BJ (cell line): ENCODE results near the gene RAI1. TPM values are rescaled to one million over a fixed set of nuclear protein-coding genes. Genes with fewer than 3 reads are reported as not detected.

Experiments used
- CTCF ChIA-PET: fragments of 350-600 bp; formaldehyde crosslinking; extraction: SDS; loops from one replicate; lab custom pipeline; 2021; ENCODE audit warnings: antibody characterized with exemption, inconsistent platforms; lab: Yijun Ruan, JAX
- POLR2A ChIA-PET: fragments of 300-600 bp; sonication (Branson Sonifier 250); formaldehyde crosslinking; extraction: SDS; loops from one replicate; lab custom pipeline; 2021; ENCODE audit warnings: antibody characterized with exemption; lab: Charles Lee
- DNase-seq: peaks from one replicate; pipeline ENCODE4 v3.0.0-alpha.2; 2011; ENCODE audit warnings: low read depth
- H3K27me3 ChIP-seq: 2 replicates; pipeline ENCODE4 v1.6.0; 2011; ENCODE audit warnings: low read length; ENCODE audit not compliant: control insufficient read depth, insufficient read depth
- H3K36me3 ChIP-seq: 2 replicates; pipeline ENCODE4 v1.5.1; 2011; ENCODE audit warnings: low read length; ENCODE audit not compliant: control insufficient read depth, insufficient read depth
- H3K4me3 ChIP-seq: 2 replicates; pipeline ENCODE4 v1.5.1; 2011; ENCODE audit warnings: low read depth, mild to moderate bottlenecking, control low read depth, low read length
- polyA plus RNA-seq: library from polyadenylated mRNA; depleted of rRNA; stranded (reverse); fragments of >200 nt; gene quantifications from 2 replicates; pipeline ENCODE4 v1.2.3, GENCODE V29; 2011
- TF ChIP-seq, protein P1 (sequence below): IDR thresholded peaks from 2 replicates; pipeline ENCODE4 v1.5.1; 2011; ENCODE audit warnings: low read depth, mild to moderate bottlenecking, control low read depth, inconsistent platforms, low read length, moderate library complexity; ENCODE audit not compliant: insufficient read depth

Gene RAI1
- polyA plus RNA-seq, 1 experiment = 2.4 TPM

DNA sequence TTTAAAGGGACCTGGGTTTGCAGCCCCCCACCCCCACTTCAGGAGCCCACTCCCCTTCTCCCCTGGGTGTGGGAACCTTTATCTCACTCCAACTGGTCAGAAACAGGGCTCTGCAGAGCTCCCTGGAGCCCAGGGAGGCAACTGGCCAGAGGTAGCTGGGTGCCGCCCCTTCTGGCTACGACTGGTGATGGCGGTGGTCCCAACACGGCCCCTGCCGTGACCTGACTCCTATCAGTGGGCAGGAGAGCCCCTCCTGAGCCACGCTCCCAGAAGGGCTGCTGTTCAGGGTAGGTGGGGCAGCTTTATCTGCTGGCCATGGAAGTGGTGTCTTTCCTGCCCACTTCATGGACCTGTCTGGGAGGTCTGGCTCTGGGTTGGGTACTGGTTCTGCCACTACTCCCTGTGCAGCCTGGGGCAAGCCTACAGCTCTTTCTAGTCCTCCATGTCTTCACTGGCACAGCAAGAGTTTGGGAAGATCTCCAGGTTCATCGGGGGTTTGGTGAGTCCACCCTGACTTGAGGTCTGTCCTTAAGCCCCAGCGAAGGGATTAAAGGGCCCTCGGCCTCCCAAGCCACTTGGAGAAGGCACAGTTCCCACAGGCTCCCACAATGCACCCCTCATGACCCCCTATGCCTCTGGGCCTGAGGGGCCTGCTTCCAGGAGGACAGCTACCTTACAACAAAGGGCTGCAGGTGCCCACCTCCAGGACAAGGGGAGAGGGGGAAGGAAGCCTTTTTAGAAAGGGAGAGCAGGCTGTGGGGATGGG lies 161.0 kb downstream of the RAI1 start:
- TF ChIP-seq, protein P1, sequence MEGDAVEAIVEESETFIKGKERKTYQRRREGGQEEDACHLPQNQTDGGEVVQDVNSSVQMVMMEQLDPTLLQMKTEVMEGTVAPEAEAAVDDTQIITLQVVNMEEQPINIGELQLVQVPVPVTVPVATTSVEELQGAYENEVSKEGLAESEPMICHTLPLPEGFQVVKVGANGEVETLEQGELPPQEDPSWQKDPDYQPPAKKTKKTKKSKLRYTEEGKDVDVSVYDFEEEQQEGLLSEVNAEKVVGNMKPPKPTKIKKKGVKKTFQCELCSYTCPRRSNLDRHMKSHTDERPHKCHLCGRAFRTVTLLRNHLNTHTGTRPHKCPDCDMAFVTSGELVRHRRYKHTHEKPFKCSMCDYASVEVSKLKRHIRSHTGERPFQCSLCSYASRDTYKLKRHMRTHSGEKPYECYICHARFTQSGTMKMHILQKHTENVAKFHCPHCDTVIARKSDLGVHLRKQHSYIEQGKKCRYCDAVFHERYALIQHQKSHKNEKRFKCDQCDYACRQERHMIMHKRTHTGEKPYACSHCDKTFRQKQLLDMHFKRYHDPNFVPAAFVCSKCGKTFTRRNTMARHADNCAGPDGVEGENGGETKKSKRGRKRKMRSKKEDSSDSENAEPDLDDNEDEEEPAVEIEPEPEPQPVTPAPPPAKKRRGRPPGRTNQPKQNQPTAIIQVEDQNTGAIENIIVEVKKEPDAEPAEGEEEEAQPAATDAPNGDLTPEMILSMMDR = no peak
- H3K27me3 ChIP-seq = no peaks in the 10 kb centered on the region
- ChIA-PET POLR2A (no interaction called here), CTCF (interaction anchor here (1.5 to 2.9 kb wide), 3 partner anchors 10 to 49 kb away, joined by 3 to 12 read pairs (median 4); no protein-coding TSS in a partner anchor)
- no peak for DNase-seq
- H3K4me3 ChIP-seq = no peak overlapping the region
- peaks cover 2% of the 10 kb centered on the region for H3K36me3 ChIP-seq

DNA sequence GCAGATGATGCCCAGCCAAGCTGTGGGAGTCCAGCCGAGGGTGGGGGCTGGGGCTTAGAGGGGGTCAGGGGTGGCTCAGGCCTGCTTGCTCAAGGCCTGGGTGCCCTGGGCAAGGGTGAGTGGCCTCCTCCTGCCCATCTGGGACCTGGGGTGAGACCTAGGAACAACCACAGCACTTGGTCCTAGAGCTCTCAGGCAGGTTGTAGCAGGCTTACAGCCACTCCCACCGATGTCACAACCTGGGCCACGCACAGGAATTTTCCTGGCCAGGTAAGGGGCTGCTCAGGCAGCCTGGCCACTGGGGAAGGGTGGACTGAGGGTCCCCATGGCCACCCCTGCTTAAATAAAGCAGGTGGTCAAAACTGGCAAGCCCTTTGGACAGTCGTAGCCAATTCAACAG lies 161.8 kb downstream of the RAI1 start:
- Histone ChIP-seq H3K36me3 (peaks cover 2% of the 10 kb centered on the region), H3K27me3 (no peaks in the 10 kb centered on the region), H3K4me3 (no peak overlapping the region)
- ChIA-PET POLR2A (no interaction called here), CTCF (no interaction called here)
- TF ChIP-seq, protein P1 = no peak
- DNase-seq = no peak

DNA sequence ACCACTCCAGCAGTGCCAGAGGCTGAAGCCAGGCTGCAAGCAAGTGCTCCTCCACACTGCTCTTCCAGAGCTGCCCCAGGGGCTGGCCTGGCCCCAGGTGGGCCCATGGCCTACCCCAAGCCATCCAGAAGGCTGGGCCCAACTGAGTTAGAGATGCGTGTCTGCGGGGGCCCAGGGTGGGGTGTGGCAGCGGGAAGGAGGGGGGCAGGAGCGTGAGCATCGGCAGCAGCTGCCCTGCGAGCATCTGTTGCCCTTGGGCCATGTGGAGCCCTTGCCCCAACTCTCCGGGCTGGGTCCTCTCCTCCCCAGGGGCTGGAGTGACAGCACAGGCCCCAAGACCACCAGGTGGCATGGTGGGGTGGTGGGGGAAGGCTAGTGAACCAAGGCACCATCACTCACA lies 162.8 kb downstream of the RAI1 start:
- POLR2A ChIA-PET = no interaction called here
- Histone ChIP-seq H3K4me3 (no peak overlapping the region), H3K36me3 (peaks cover 2% of the 10 kb centered on the region), H3K27me3 (no peaks in the 10 kb centered on the region)
- TF ChIP-seq, protein P1 = no peak
- CTCF ChIA-PET = no interaction called here
- DNase-seq = no peak

DNA sequence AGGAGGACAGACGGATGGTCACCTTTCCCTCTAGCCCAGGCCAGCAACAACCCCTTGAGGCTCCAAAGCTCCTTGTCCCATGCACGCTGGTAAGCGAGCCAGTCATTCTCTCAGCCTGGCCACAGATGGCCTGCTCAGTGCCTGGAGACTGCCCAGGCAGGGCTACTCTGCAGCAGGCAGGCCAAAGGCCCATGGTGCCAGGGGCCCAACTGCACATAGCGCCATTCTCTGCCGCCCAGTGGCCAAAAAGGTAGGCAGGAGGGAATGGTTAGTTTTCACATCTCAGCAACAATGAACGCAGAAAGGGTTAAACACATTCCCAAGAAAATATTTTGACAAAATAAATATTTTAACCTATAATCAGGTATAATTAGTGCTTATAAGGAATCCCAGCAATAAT lies 163.2 kb downstream of the RAI1 start:
- Histone ChIP-seq H3K4me3 (no peak overlapping the region), H3K27me3 (no peaks in the 10 kb centered on the region), H3K36me3 (peaks cover 2% of the 10 kb centered on the region)
- ChIA-PET POLR2A (no interaction called here), CTCF (no interaction called here)
- TF ChIP-seq, protein P1 = no peak
- DNase-seq = no peak

DNA sequence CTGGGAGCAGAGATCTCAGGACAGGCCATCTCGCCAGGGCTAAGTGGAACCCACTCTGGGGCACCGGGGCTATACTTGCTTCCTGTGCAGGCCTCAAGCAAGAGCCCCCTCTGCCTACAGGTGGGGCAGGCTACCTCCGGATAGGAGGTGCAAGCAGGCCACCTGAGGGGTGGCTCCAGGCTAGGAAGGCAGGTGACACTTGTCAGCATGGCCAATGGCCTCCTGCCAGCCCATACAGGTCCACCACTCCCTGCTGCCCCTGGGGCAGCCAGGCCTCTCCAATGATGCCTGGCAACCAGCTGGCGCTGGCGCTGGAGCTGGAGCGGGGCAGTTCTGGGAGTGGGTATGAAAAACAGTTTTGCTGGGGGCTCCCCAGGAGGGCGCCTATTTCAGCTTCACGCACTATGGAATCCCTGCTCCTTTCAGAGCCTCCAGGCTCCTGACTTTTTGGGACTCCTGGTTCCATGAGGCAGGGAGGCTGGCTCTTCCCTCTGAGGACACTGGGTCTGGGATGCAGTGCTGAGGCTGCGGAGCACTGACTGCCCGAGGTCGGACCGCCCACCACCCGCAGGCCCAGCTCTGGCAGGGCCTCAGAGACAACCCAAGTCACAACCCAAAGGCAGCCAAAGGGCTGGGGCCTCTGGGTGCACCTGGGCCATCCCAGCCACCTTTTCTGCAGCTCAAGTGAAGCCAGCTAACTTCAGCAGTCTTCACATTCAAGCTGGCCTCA lies 164.0 kb downstream of the RAI1 start:
- Histone ChIP-seq H3K4me3 (no peak overlapping the region), H3K36me3 (peaks cover 2% of the 10 kb centered on the region), H3K27me3 (no peaks in the 10 kb centered on the region)
- POLR2A ChIA-PET = no interaction called here
- DNase-seq = no peak
- TF ChIP-seq, protein P1 = no peak
- CTCF ChIA-PET = no interaction called here
